ELF-1 (cell line): Measurements from ENCODE around the gene NEB.

Source experiments
- DNase-seq: peaks from one replicate; pipeline ENCODE4 v3.0.0-alpha.2; 2016; ENCODE audit warnings: low read depth, low spot score

NEB gene

DNA sequence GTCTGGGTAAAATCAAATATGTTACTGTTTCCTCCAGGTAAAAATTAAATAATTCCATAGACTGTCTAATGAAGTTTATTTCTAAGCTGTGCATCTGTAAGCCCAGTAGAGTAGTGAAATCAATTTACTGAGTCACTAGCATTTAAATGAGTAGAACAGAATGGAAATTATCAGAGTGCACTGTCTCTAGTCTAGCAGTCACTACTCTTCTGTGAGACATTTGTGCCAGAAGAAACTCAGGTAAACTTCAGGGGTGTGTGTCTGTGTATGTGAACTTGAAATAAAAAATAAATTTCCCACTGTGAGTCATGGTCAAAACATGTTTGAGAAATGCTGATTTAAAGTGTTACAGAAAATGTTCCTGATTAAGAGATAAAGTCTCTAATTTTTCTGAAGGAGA, 178.2 kb downstream of the NEB start:
- DNase-seq = no peak

DNA sequence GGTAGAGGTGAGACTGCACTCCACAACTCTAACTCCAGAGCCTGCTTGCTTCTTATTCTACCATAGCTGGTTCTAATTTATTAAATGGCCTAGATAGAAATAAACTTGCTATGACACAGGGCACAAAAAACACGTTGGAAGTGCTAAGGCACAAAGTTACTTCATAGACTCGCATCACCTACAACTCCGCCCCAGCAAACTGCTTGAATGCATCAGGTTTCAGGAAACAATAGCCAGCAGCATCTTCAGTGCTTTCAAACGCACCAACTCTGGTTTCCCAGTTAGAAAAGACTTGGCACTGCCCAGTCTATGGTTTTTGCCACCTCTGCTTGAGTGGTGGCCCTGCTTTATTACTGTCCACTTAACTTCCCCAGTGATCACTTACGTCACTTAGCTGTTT, 182.0 kb downstream of the NEB start:
- DNase-seq = no peak

GRCh38 chr2:151551556-151551955, 182.7 kb downstream of the NEB start:
- DNase-seq = no peak

DNA sequence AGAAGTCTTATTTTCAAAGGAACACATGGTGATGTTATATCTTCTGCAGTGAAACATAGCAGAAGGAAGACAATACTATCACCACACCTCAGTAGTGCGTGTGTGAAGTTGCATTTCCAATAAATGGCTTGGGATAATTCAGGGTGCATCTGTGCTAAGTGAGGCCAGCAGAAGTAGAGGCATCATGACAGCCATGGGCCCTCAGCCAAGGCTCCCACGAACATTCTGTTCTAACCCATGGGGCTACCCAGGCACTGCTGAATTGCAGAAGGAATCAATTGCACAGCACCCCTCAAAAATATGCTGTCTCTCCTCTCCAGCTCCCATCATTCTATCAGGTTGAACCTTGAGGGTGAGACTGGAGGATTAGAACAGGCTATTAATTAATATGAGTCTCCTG, 185.1 kb downstream of the NEB start:
- DNase-seq = no peak

- DNase-seq = no peak
Measured at GRCh38 chr2:151544449-151544848, 189.8 kb downstream of the NEB start.

DNA sequence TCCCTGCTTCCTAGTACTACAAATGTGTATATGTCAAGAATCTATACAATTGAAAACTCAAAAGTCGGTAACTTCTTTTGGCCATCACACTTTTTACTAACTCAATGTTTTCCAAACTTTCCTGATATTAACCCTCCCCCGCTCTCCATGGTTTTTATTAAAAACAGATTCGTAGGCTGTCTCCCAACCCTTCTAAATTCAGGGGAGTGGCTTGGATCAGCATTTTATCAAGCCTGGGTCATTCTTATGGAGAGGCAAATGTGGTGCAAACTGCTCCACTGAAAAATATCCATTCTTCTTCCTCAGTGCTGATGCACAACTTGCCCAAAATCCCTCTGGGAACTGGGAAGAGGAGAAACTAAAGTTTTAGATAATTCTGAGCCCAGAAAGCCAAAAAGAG, 190.4 kb downstream of the NEB start:
- no peak for DNase-seq

GRCh38 chr2:151534001-151534400, 200.3 kb downstream of the NEB start:
- no peak for DNase-seq

- no peak for DNase-seq
Measured at GRCh38 chr2:151533127-151533526, 201.1 kb downstream of the NEB start.

DNA sequence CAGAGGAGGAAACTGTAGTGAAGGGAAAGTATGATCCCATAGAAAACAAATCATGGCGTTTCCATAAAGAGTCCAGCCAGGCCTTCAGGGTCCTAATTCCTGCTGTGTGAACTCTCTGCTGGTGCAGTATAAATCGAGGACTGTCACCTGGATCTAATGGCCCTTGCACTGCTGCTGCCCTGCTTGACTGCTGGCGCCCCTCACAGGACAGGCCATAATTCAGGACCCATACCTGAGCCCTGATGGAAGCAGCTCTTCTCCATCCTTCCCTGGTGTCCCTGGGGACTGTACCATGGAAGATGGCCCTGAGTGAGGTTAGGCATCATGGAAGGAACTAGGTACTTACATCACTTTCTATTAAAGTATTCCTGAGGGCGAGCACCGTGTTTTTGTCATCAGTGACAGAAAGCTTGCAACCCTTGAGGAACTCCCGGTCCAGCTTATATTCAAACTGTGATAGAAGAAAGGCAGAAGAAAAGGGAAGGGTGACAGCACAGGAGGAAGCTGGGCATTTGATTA, 207.6 kb downstream of the NEB start:
- DNase-seq = no peak

GRCh38 chr2:151525821-151526373, 208.4 kb downstream of the NEB start:
- DNase-seq = no peak

- no peak for DNase-seq
Measured at GRCh38 chr2:151523850-151524249, 210.4 kb downstream of the NEB start.

- no peak for DNase-seq
Measured at GRCh38 chr2:151522556-151522955, 211.7 kb downstream of the NEB start.

GRCh38 chr2:151520976-151521375, 213.3 kb downstream of the NEB start:
- DNase-seq = no peak

DNA sequence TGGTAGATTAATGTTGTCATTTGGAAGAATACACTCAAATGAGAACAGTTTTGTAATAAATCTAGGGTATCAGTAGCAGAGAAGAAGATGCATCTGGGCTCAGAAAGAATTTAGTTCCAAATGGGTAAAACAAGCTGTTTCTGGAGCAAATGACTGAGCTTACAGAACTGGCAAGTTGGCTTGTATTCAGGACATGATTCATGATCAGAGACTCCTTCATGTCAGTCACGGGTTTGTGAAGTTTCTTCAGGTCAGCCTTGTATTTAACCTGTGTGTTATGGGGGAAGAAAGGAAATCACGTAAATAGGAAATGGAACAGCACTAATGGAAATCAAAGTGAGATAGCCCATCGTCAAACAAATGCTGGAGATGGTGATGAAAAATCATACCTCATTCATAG, 215.5 kb downstream of the NEB start:
- no peak for DNase-seq

GRCh38 chr2:151508519-151508918, 225.8 kb downstream of the NEB start:
- DNase-seq = peak; percentile 61

GRCh38 chr2:151506170-151506569, 228.1 kb downstream of the NEB start:
- DNase-seq = no peak

GRCh38 chr2:151498178-151498577, 236.1 kb downstream of the NEB start:
- no peak for DNase-seq

DNA sequence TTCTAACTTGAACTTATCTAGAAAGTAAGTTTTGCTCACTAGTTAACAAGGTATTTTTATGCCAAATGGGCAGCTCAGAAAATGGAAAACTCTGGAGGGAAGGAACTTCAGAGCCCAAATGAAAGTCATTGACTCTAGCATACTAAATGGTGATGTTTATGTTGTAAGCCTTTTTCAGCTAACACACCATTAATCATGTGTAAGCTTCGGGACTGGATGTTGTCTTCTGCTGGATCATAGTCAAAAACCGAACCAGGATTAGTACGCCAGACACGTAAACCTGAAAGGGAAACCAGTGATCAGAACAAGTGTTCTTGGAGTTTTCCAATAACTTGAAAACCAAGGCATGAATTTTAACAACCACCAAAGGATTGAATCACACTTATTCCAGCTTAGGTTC, 242.8 kb downstream of the NEB start:
- DNase-seq = no peak

- DNase-seq = no peak
Measured at GRCh38 chr2:151490276-151490675, 244.0 kb downstream of the NEB start.

- DNase-seq = no peak
Measured at GRCh38 chr2:151486053-151486452, 248.2 kb downstream of the NEB start.

- DNase-seq = no peak
Measured at GRCh38 chr2:151484100-151484499, 250.2 kb downstream of the NEB start.

DNA sequence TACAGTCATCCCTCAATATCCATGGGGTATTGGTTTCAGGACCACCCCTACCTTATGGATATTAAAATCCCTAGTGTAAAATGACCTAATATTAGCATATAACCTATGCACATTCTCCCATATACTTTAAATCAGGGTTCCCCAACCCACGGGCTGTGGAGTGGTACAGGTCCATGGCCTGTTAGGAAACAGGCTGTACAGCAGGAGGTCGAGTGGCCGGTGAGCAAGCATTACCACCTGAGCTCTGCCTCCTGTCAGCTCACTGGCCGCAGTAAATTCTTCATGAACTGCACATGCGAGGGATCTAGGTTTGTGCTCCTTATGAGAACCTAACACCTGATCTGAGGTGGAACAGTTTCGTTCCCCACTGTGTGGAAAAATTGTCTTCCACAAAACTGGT, 250.7 kb downstream of the NEB start:
- DNase-seq = no peak

GRCh38 chr2:151482171-151482725, 252.0 kb downstream of the NEB start:
- DNase-seq = no peak

GRCh38 chr2:151481744-151482143, 252.5 kb downstream of the NEB start:
- no peak for DNase-seq
